Left kidney (tissue), 2 donors: ENCODE results near the gene ASCC3. TPM values are rescaled to one million over a fixed set of nuclear protein-coding genes. Genes with fewer than 3 reads are reported as not detected.
A peak's percentile ranks its signal among the peaks of the same experiment; 100 is the strongest.

Experiments used
- DNase-seq: peaks from one replicate; pipeline ENCODE4 v3.0.0-alpha.2; 2013
- polyA plus RNA-seq: library from polyadenylated mRNA; unstranded; fragments of 120-200 nt; gene quantifications from one replicate; pipeline ENCODE4 v1.2.1, GENCODE V29; 2013; ENCODE audit not compliant: insufficient read length

Gene ASCC3
- polyA plus RNA-seq, 1 donor, result 30.2 TPM

- no peak for DNase-seq
Measured at GRCh38 chr6:100595456-100595855, 285.7 kb downstream of the ASCC3 start.

- no peak for DNase-seq
Measured at GRCh38 chr6:100593522-100593921, 287.6 kb downstream of the ASCC3 start.

GRCh38 chr6:100592929-100593328 lies 288.2 kb downstream of the ASCC3 start:
- peak; percentile 14 for DNase-seq

GRCh38 chr6:100577425-100577824 lies 303.7 kb downstream of the ASCC3 start:
- DNase-seq, result no peak

- no peak for DNase-seq
Measured at GRCh38 chr6:100575921-100576320, 305.2 kb downstream of the ASCC3 start.

- no peak for DNase-seq
Measured at GRCh38 chr6:100574836-100575235, 306.3 kb downstream of the ASCC3 start.

- DNase-seq, result no peak
Measured at GRCh38 chr6:100573166-100573565, 308.0 kb downstream of the ASCC3 start.

- no peak for DNase-seq
Measured at GRCh38 chr6:100568255-100568654, 312.9 kb downstream of the ASCC3 start.

GRCh38 chr6:100566563-100566962 lies 314.6 kb downstream of the ASCC3 start:
- DNase-seq, result no peak

- DNase-seq, result no peak
Measured at GRCh38 chr6:100565439-100566104, 315.6 kb downstream of the ASCC3 start.

- no peak for DNase-seq
Measured at GRCh38 chr6:100559859-100560258, 321.3 kb downstream of the ASCC3 start.

- no peak for DNase-seq
Measured at GRCh38 chr6:100554228-100554627, 326.9 kb downstream of the ASCC3 start.

- DNase-seq, result no peak
Measured at GRCh38 chr6:100553243-100553642, 327.9 kb downstream of the ASCC3 start.

- no peak for DNase-seq
Measured at GRCh38 chr6:100549406-100550167, 331.5 kb downstream of the ASCC3 start.

- DNase-seq, result no peak
Measured at GRCh38 chr6:100538086-100538485, 343.0 kb downstream of the ASCC3 start.

GRCh38 chr6:100518588-100518987 lies 362.5 kb downstream of the ASCC3 start:
- no peak for DNase-seq

GRCh38 chr6:100517633-100518032 lies 363.5 kb downstream of the ASCC3 start:
- DNase-seq, result no peak

GRCh38 chr6:100517106-100517505 lies 364.0 kb downstream of the ASCC3 start:
- no peak for DNase-seq

- DNase-seq, result no peak
Measured at GRCh38 chr6:100514660-100515059, 366.5 kb downstream of the ASCC3 start.

GRCh38 chr6:100512203-100512862 lies 368.8 kb downstream of the ASCC3 start:
- DNase-seq, result no peak

GRCh38 chr6:100509101-100509500 lies 372.0 kb downstream of the ASCC3 start:
- no peak for DNase-seq

GRCh38 chr6:100506651-100507050 lies 374.5 kb downstream of the ASCC3 start:
- DNase-seq, result no peak
